NCI-H128 (cell line): Measurements from ENCODE around the gene MT1F.
"Not testable (repeated sequence)": the region's sequence is repeated elsewhere in the genome, so short reads cannot be mapped to it uniquely, and the experiment has no call there.

ENCODE experiments used
- DNase-seq: peaks from one replicate; lab custom pipeline; 2025; ENCODE audit not compliant: unreplicated experiment; lab: John Stamatoyannopoulos, UW

The MT1F gene

GRCh38 chr16:56657555-56658326 is at the start of gene MT1F:
Gene MT1F, plus strand, starts transcription at chr16:56657959. Its CDS starts 100 bp downstream, at chr16:56658059.
- no peak for DNase-seq

- peak; percentile 58 for DNase-seq
Measured at GRCh38 chr16:56608043-56608875, 49.5 kb upstream of the MT1F start, which contains the start of gene MT2A. Gene MT2A, plus strand, starts transcription at chr16:56608584. Its CDS starts 72 bp downstream, at chr16:56608656.

GRCh38 chr16:56608876-56609462 is 48.8 kb upstream of the MT1F start:
- DNase-seq: no peak

- DNase-seq: no peak
Measured at GRCh38 chr16:56609463-56609921, 48.3 kb upstream of the MT1F start.

GRCh38 chr16:56610017-56610608 is 47.6 kb upstream of the MT1F start:
- no peak for DNase-seq

GRCh38 chr16:56610609-56611111 is 47.1 kb upstream of the MT1F start:
- no peak for DNase-seq

GRCh38 chr16:56611281-56611833 is 46.4 kb upstream of the MT1F start:
- DNase-seq: no peak

- DNase-seq: no peak
Measured at GRCh38 chr16:56613706-56614105, 44.1 kb upstream of the MT1F start.

GRCh38 chr16:56614549-56614991 is 43.2 kb upstream of the MT1F start:
- no peak for DNase-seq

GRCh38 chr16:56615353-56615752 is 42.4 kb upstream of the MT1F start:
- DNase-seq: no peak

- DNase-seq: no peak
Measured at GRCh38 chr16:56616608-56617211, 41.0 kb upstream of the MT1F start.

- no peak for DNase-seq
Measured at GRCh38 chr16:56617212-56618085, 40.3 kb upstream of the MT1F start.

GRCh38 chr16:56618138-56618537 is 39.6 kb upstream of the MT1F start:
- DNase-seq: no peak

- no peak for DNase-seq
Measured at GRCh38 chr16:56620339-56620897, 37.3 kb upstream of the MT1F start.

GRCh38 chr16:56621665-56622445 is 35.9 kb upstream of the MT1F start:
- not testable (repeated sequence) for DNase-seq

- DNase-seq: not testable (repeated sequence)
Measured at GRCh38 chr16:56623184-56623583, 34.6 kb upstream of the MT1F start.

- no peak for DNase-seq
Measured at GRCh38 chr16:56623637-56624036, 34.1 kb upstream of the MT1F start.
